ENCODE measurements around the gene PNMT. TPM values are rescaled to one million over a fixed set of nuclear protein-coding genes. Genes with fewer than 3 reads are reported as not detected.

The PNMT gene
- total and polyA plus RNA-seq, 2 donors (not counting 1 experiment from before 2014, with no cell fraction given): not detected

GRCh38 chr17:39636587-39636926, 31.7 kb upstream of the PNMT start:
- Histone ChIP-seq H2AFZ (ENCODE audit: low read length) (peak overlapping the region; percentile 88), H3K36me3 (ENCODE audit: control insufficient read depth, insufficient read depth, low read length) (no peaks in the 10 kb centered on the region), H3K4me1 (ENCODE audit: control insufficient read depth, extremely low read depth, insufficient read depth, low read length) (peaks cover 13% of the 10 kb centered on the region), H3K27me3 (ENCODE audit: control insufficient read depth, insufficient read depth, low read length) (peaks cover 5% of the 10 kb centered on the region), H3K4me3 (replicated peaks in 1 of 4; ENCODE audit: control extremely low read depth in 1 of 4, insufficient read depth in 1 of 4, low read depth in 3 of 4, low read length in 4 of 4) (peak overlapping the region; percentile 57 to 99 (median 80)), H3K9me3 (ENCODE audit: control insufficient read depth, insufficient read depth, low read depth, low read length) (no peaks in the 10 kb centered on the region), H3K27ac (ENCODE audit: insufficient read depth, low read length) (peak overlapping the region; percentile 83), H3K79me2 (ENCODE audit: control insufficient read depth, insufficient read depth, low read length) (peaks cover 22% of the 10 kb centered on the region), H3K9ac (ENCODE audit: insufficient read depth, low read length) (peak overlapping the region; percentile 88), H4K20me1 (ENCODE audit: control insufficient read depth, extremely low read depth, insufficient read depth, low read length) (peaks cover 1% of the 10 kb centered on the region), H3K4me2 (ENCODE audit: extremely low read depth, insufficient read depth, low read length) (peak overlapping the region; percentile 94)
- no peak for DNase-seq (ENCODE audit: low read depth in 2 of 2)
- TF ChIP-seq CTCF (conservative IDR thresholded peaks at IDR 0.05 in 1 of 2, IDR thresholded peaks at IDR 0.05 in 1 of 2; ENCODE audit: low read depth in 1 of 2, low read length in 2 of 2) (no peak), EZH2 (IDR thresholded peaks at IDR 0.05; ENCODE audit: low read length, missing control alignments) (no peak)

DNA sequence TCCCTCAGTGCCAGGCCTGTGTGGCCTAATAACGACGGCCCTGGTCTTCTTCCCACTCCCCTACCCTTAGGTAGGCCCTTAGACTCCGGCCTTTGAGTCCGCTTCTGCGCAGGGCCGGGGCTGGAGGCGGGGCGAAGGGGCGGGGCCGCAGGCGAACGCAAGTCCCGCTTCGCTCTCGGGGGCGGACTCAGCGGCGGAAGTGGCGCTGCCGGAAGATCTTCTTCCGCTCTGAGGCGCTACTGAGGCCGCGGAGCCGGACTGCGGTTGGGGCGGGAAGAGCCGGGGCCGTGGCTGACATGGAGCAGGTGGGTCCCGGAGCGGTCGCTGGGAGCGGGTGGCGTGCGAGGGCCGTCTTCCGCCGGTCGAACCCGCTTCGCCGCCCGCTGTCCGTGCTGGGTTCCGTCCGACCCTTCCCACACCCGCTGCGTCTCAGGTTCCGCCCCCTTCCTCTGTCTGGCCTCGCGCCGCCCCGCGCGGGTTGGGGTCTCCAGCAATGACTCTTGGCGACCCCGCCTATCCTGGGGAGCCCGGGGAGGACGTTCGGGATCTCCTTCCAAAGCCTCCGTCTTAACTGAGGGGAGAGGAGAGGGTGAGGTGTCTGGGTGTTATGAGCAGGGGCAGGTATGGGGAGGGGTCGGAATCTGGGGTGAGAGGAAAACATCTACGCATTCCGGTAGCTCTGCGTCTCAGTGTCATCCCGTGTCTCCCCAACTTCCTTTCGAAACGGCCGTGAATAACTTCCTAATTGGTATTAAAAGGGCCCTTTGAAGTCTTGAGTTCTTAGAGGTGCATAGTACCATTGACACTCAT, 31.1 kb upstream of the PNMT start, which contains the start of gene STARD3:
STARD3 (plus strand) TSS at position 218 of the 810 bp plus-strand sequence. CDS start 16,388 bp downstream, outside the sequence.
- peak; percentile 88 to 89 for DNase-seq (ENCODE audit: low read depth in 2 of 2)
- Histone ChIP-seq H3K27me3 (ENCODE audit: control insufficient read depth, insufficient read depth, low read length) (no peaks in the 10 kb centered on the region), H3K27ac (ENCODE audit: insufficient read depth, low read length) (peak within 1 kb of the TSS; percentile 83), H3K4me3 (replicated peaks in 1 of 4; ENCODE audit: control extremely low read depth in 1 of 4, insufficient read depth in 1 of 4, low read depth in 3 of 4, low read length in 4 of 4) (peak within 1 kb of the TSS; percentile 78 to 99 (median 83)), H3K9ac (ENCODE audit: insufficient read depth, low read length) (peak within 1 kb of the TSS; percentile 88), H2AFZ (ENCODE audit: low read length) (peak within 1 kb of the TSS; percentile 88), H3K4me2 (ENCODE audit: extremely low read depth, insufficient read depth, low read length) (peak within 1 kb of the TSS; percentile 94), H4K20me1 (ENCODE audit: control insufficient read depth, extremely low read depth, insufficient read depth, low read length) (peaks cover 1% of the 10 kb centered on the region), H3K79me2 (ENCODE audit: control insufficient read depth, insufficient read depth, low read length) (peaks cover 24% of the 10 kb centered on the region), H3K4me1 (ENCODE audit: control insufficient read depth, extremely low read depth, insufficient read depth, low read length) (peaks cover 13% of the 10 kb centered on the region), H3K9me3 (ENCODE audit: control insufficient read depth, insufficient read depth, low read depth, low read length) (no peaks in the 10 kb centered on the region), H3K36me3 (ENCODE audit: control insufficient read depth, insufficient read depth, low read length) (no peaks in the 10 kb centered on the region)
- TF ChIP-seq EZH2 (IDR thresholded peaks at IDR 0.05; ENCODE audit: low read length, missing control alignments) (no peak), CTCF (conservative IDR thresholded peaks at IDR 0.05 in 1 of 2, IDR thresholded peaks at IDR 0.05 in 1 of 2; ENCODE audit: low read depth in 1 of 2, low read length in 2 of 2) (no peak)

DNA sequence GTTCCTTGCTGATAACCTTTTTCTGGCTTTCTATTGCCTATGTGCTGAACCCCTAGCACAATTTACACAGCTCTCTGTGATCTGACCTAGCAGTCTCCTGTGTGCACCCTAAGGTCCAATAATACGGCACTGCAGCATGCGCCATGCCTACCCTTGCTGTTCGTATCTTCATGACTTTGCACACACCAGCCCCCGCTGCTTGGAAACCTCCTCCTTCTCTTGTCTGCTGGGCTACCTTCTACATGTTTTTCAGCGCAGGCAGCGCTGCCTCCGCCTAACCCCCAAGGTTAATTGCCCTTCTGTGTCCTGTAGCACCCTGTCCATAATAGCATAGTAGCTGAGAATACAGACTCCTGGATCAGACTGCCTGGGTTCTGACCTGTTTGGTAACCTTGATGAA, 29.9 kb upstream of the PNMT start:
- Histone ChIP-seq H3K27me3 (ENCODE audit: control insufficient read depth, insufficient read depth, low read length) (no peaks in the 10 kb centered on the region), H3K27ac (ENCODE audit: insufficient read depth, low read length) (no peak overlapping the region), H3K4me2 (ENCODE audit: extremely low read depth, insufficient read depth, low read length) (peak overlapping the region; percentile 76), H3K4me3 (replicated peaks in 1 of 4; ENCODE audit: control extremely low read depth in 1 of 4, insufficient read depth in 1 of 4, low read depth in 3 of 4, low read length in 4 of 4) (peak overlapping the region; percentile 78 to 99 (median 83)), H4K20me1 (ENCODE audit: control insufficient read depth, extremely low read depth, insufficient read depth, low read length) (peaks cover 1% of the 10 kb centered on the region), H3K36me3 (ENCODE audit: control insufficient read depth, insufficient read depth, low read length) (no peaks in the 10 kb centered on the region), H3K4me1 (ENCODE audit: control insufficient read depth, extremely low read depth, insufficient read depth, low read length) (peaks cover 15% of the 10 kb centered on the region), H2AFZ (ENCODE audit: low read length) (no peak overlapping the region), H3K9ac (ENCODE audit: insufficient read depth, low read length) (no peak overlapping the region), H3K79me2 (ENCODE audit: control insufficient read depth, insufficient read depth, low read length) (peaks cover 24% of the 10 kb centered on the region), H3K9me3 (ENCODE audit: control insufficient read depth, insufficient read depth, low read depth, low read length) (no peaks in the 10 kb centered on the region)
- TF ChIP-seq EZH2 (IDR thresholded peaks at IDR 0.05; ENCODE audit: low read length, missing control alignments) (no peak), CTCF (conservative IDR thresholded peaks at IDR 0.05 in 1 of 2, IDR thresholded peaks at IDR 0.05 in 1 of 2; ENCODE audit: low read depth in 1 of 2, low read length in 2 of 2) (no peak)
- DNase-seq (ENCODE audit: low read depth in 2 of 2): no peak
